Aorta (tissue), 5 donors: ENCODE results near the gene USP4. TPM values are rescaled to one million over a fixed set of nuclear protein-coding genes. Genes with fewer than 3 reads are reported as not detected.
"Not testable (repeated sequence)": the region's sequence is repeated elsewhere in the genome, so short reads cannot be mapped to it uniquely, and the experiment has no call there.

Experiments used
- ATAC-seq: fragments of 200-7000 bp; cut with Tn5 transposase; one replicate; pipeline ENCODE4 v1.9.1; 2022; ENCODE audit warnings: moderate library complexity; ENCODE audit not compliant: low FRiP score
- DNase-seq, 2 donors: peaks; one replicate each; pipeline ENCODE4 v3.0.0-alpha.2; 2020
- H3K27ac ChIP-seq, 2 donors: one replicate each; pipeline ENCODE4 v1.5.1; 2013; ENCODE audit warnings: low read length in 2 of 2, mild to moderate bottlenecking in 2 of 2, moderate library complexity in 2 of 2, control low read depth in 1 of 2, inconsistent platforms in 1 of 2, low read depth in 1 of 2
- H3K27me3 ChIP-seq, 2 donors: one replicate each; pipeline ENCODE4 v1.6.1; 2013; ENCODE audit warnings: control low read depth in 1 of 2, low read length in 1 of 2, mild to moderate bottlenecking in 1 of 2, moderate library complexity in 1 of 2; ENCODE audit not compliant: insufficient read depth in 2 of 2, control insufficient read depth in 1 of 2
- H3K36me3 ChIP-seq, 2 donors: one replicate each; pipeline ENCODE4 v1.6.1; 2013; ENCODE audit warnings: control low read depth in 1 of 2, low read length in 1 of 2, mild to moderate bottlenecking in 1 of 2; ENCODE audit not compliant: insufficient read depth in 2 of 2, control insufficient read depth in 1 of 2
- H3K4me1 ChIP-seq, 2 donors: one replicate each; pipeline ENCODE4 v1.6.1; 2013; ENCODE audit warnings: low read length in 2 of 2, control low read depth in 1 of 2, mild to moderate bottlenecking in 1 of 2, moderate library complexity in 1 of 2; ENCODE audit not compliant: insufficient read depth in 2 of 2, control insufficient read depth in 1 of 2
- H3K4me3 ChIP-seq, 2 donors: one replicate each; pipeline ENCODE4 v1.5.1; 2013; ENCODE audit warnings: low read length in 2 of 2, control low read depth in 1 of 2, mild to moderate bottlenecking in 1 of 2
- H3K9me3 ChIP-seq: one replicate; pipeline ENCODE4 v1.6.1; 2013; ENCODE audit warnings: mild to moderate bottlenecking, low read length; ENCODE audit not compliant: control insufficient read depth
- WGBS, 2 donors: extraction: QIAGEN DNeasy Blood & Tissue Kit; methylation state at CpG; one replicate each; pipeline ENCODE4 v1.1.7; 2013; 5-methylcytosine and 5-hydroxymethylcytosine counted together
- intact Hi-C, 2 donors: fragments of 100-400 bp; cut with DNase I; formaldehyde crosslinking; loops; one replicate each; pipeline versions ENCODE4 v1.14.2 to v1.15.0; 2022
- polyA plus RNA-seq, 2 donors: library from polyadenylated mRNA; stranded (reverse); fragments of 200-250 nt; gene quantifications; one replicate each; pipeline ENCODE4 v1.2.3, GENCODE V29; 2013
- total RNA-seq, 2 donors: library from RNA; stranded (reverse); fragmentation: NEBNext Ultra II Directional; extraction: Animal tissue kit (Norgen Biotek cat#: 25700); gene quantifications; one replicate each; pipeline ENCODE4 v1.2.1, GENCODE V29; 2021
- donor health status: healthy with polysubstance abuse.
- donor health status: Bipolar disorder and iron deficiency.
- donor health status: DM: no; HTN: no; CAD: no.
- donor health status: DM: no; HTN: no; CAD: no.
- donor health status: DM: yes; HTN: yes; CAD: no.

USP4 gene
- total and polyA plus RNA-seq, 4 donors, result 18.3 to 81.5 (median 62.7) TPM

- Histone ChIP-seq H3K27me3 (no peaks in the 10 kb centered on the region), H3K4me1 (no peaks in the 10 kb centered on the region), H3K9me3 (no peaks in the 10 kb centered on the region), H3K4me3 (no peak overlapping the region), H3K36me3 (no peaks in the 10 kb centered on the region), H3K27ac (no peak overlapping the region)
- ATAC-seq (no peak), DNase-seq (peak; percentile 15 to 40)
- intact Hi-C loops, result no loop called here
- WGBS, 2 donors, result 70 to 74% methylated on average over 3 of the region's 3 CpGs
Observed at GRCh38 chr3:49257187-49257586, 82.7 kb downstream of the USP4 start.

DNA sequence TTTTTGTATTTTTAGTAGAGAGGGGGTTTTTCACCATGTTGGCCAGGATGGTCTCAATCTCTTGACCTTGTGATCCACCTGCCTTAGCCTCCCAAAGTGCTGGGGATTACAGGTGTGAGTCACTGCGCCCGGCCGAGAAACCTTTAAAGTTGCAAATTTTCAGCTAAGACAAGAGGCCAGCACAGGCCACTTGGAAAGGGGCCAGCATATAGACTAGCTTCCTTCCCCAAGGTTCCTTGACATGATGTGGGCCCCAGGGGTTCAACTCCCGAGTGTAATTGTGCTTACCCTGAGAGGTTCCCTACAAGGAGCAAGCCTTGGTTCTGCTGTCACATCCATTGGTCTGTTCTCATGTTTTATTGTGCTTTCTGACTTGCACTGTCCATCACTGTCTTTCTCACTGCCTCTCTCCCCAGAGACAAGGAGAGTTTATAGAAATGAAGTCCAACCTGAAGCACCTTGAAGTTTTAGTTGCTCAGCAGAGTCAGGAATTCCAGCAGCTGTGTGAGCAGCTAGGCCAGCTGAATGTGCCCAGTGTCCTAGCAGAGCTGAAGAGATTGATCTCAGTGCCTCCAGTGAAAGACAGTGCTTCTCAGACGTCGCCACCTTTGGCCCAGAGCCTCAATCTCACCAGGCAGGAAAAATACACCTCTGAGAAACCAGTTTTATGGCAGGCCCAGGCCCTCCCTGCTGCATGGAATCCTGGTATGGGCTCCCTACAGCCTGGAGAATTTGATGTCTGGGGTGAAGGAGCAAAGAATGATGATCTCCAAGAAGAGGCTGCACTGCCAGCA lies 83.9 kb downstream of the USP4 start:
- ATAC-seq, result no peak
- no peaks in the 10 kb centered on the region for H3K4me1 ChIP-seq
- DNase-seq, result peak; percentile 25 to 26
- no peaks in the 10 kb centered on the region for H3K9me3 ChIP-seq
- H3K36me3 ChIP-seq, result no peaks in the 10 kb centered on the region
- no peak overlapping the region for H3K4me3 ChIP-seq
- intact Hi-C loops, result no loop called here
- no peaks in the 10 kb centered on the region for H3K27me3 ChIP-seq
- H3K27ac ChIP-seq, result no peak overlapping the region
- WGBS, 2 donors, result 84 to 86% methylated on average over 6 of the region's 6 CpGs

DNA sequence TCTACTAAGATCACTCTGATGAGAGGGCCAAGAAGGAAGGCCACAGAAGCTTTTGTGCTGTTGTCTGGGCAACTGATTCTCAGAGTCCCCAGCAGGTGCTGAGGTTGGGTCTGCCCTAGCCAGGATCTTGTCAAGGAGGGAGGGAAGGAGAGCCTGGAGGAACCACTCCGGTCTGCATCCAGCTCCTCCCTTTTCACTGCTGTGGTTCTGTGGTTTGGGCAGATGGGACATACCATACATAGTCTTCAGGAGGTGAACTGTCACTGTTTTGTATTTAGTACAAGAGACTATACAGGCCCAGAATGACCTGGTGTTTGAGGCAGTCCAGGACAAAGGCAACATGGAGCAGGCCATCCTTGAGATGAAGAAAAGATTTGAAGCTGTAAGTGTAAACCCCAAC lies 84.7 kb downstream of the USP4 start:
- 73 to 79% methylated on average over 1 of the region's 1 CpG for WGBS, 2 donors
- Histone ChIP-seq H3K4me1 (no peaks in the 10 kb centered on the region), H3K27ac (no peak overlapping the region), H3K36me3 (no peaks in the 10 kb centered on the region), H3K27me3 (no peaks in the 10 kb centered on the region), H3K4me3 (no peak overlapping the region), H3K9me3 (no peaks in the 10 kb centered on the region)
- DNase-seq (peak in 1 of 2 donors; percentile 38), ATAC-seq (no peak)
- intact Hi-C loops, result no loop called here

GRCh38 chr3:49253512-49253911 lies 86.3 kb downstream of the USP4 start:
- H3K27me3 ChIP-seq, result no peaks in the 10 kb centered on the region
- no peaks in the 10 kb centered on the region for H3K9me3 ChIP-seq
- 88% methylated on average over 2 to 3 of the region's 3 CpGs for WGBS, 2 donors
- no peak overlapping the region for H3K4me3 ChIP-seq
- intact Hi-C loops, result no loop called here
- H3K4me1 ChIP-seq, result no peaks in the 10 kb centered on the region
- ATAC-seq (no peak), DNase-seq (no peak)
- H3K36me3 ChIP-seq, result no peaks in the 10 kb centered on the region
- H3K27ac ChIP-seq, result no peak overlapping the region

GRCh38 chr3:49248840-49249227 lies 91.0 kb downstream of the USP4 start:
- H3K27me3 ChIP-seq, result no peaks in the 10 kb centered on the region
- no peaks in the 10 kb centered on the region for H3K4me1 ChIP-seq
- H3K4me3 ChIP-seq, result no peak overlapping the region
- H3K27ac ChIP-seq, result no peak overlapping the region
- peak; percentile 81 for ATAC-seq
- H3K9me3 ChIP-seq, result no peaks in the 10 kb centered on the region
- H3K36me3 ChIP-seq, result no peaks in the 10 kb centered on the region
- no peak for DNase-seq
- intact Hi-C loops, result no loop called here

DNA sequence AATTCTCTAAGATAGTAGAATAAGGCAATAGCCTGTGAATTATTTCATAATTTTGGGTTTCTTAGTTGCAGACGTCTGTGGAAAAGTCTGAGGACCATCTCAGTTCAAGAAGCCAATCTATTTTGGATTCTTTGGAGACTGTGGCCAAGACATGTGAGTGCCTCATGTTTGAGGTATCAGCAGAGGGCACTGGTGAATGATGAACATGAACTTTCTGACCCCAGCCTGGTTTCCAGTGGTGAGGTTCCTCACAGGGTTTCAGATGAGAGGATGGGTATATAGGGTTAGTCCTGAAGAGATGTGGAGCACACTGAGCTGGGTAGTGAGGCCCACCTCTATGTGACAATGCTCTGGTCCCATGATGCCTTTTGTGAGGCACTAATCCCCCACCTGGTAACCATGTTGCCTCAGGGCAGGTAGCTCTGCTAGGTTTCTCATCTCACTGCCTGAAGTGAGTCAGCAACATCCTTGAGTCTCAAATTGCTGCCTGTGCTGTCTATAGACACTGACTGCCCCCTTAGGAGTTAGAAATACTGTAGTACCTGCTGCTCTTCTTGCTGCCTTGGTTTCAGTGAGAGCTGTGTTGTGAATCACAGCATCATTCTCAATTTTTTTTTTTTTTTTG lies 95.2 kb downstream of the USP4 start:
- H3K4me3 ChIP-seq, result no peak overlapping the region
- 36 to 42% methylated on average over 1 of the region's 1 CpG for WGBS, 2 donors
- no peaks in the 10 kb centered on the region for H3K36me3 ChIP-seq
- H3K27ac ChIP-seq, result no peak overlapping the region
- no peak for DNase-seq
- H3K9me3 ChIP-seq, result no peaks in the 10 kb centered on the region
- intact Hi-C loops, result no loop called here
- no peaks in the 10 kb centered on the region for H3K27me3 ChIP-seq
- H3K4me1 ChIP-seq, result no peaks in the 10 kb centered on the region
- no peak for ATAC-seq

DNA sequence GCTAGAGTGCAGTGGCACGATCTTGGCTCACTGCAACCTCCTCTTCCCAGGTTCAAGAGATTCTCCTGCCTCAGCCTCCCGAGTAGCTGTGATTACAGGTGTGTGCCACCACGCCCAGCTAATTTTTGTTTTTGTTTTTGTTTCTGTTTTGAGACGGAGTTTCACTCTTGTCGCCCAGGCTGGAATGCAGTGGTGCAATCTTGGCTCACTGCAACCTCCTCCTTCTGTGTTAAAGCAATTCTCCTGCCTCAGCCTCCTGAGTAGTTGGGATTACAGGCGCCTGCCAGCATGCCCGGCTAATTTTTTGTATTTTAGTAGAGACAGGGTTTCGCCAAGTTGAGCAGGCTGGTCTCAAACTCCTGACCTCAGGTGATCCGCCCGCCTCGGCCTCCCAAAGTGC lies 99.8 kb downstream of the USP4 start:
- ATAC-seq, H3K27ac ChIP-seq, H3K36me3 ChIP-seq, H3K4me3 ChIP-seq, H3K4me1 ChIP-seq, intact Hi-C loops, H3K27me3 ChIP-seq, DNase-seq, H3K9me3 ChIP-seq: not testable (repeated sequence)
- WGBS, 2 donors, result 93% methylated on average over 11 of the region's 11 CpGs

DNA sequence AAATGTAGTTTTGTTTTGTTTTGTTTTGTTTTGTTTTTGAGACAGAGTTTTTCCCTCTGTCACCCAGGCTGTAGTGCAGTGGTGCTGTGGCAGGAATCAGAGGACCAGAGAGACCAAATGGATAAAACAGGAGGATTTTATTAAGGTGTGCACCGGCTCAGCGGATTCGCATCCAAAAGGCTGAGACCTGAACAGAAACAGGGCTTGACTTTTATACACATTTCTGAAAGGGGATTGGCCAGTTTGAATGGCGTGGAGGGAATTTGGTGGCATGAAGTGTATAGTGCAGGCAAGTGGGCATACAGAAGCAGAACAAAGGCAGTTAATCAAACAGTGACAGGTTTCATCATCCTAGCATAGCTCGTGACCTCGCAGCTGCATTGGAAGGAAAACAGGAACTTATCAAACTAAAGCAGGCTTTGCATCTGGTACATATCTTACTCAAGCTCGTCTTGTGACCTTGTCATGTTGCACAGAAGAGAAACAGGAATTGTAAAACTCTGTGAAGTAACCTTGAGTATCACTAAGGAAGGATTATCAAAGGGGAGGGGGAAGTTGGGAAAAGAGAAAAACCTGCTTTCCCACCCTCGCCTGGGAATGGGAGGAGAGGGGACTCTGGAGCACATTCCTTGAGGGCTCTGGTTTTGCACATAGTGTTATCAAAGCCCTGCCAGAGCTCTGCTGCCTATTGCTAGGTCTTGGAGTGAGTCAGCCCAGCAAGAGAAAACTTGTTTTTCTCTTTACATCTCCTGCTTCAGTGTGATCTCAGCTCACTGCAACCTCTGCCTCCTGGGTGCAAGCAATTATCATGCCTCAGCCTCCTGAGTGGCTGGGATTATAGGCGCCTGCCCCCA lies 101.4 kb downstream of the USP4 start:
- DNase-seq, result peak in 1 of 2 donors; percentile 71
- Histone ChIP-seq H3K27me3 (no peaks in the 10 kb centered on the region), H3K27ac (no peak overlapping the region), H3K4me1 (no peaks in the 10 kb centered on the region), H3K36me3 (peaks cover 0 to 3% of the 10 kb centered on the region in 2 donors), H3K4me3 (no peak overlapping the region), H3K9me3 (peaks cover 6% of the 10 kb centered on the region)
- intact Hi-C loops, result no loop called here
- ATAC-seq, result peak; percentile 56
- WGBS, 2 donors, result 70 to 74% methylated on average over 9 of the region's 9 CpGs
